K562 (cell line): ENCODE data around the gene SELPLG.

Source experiments
- ATF1 ChIP-seq, 2 experiments: fragments of 450-650 bp in 1 of 2; IDR thresholded peaks; 2 replicates each; pipeline ENCODE4 v1.6.1; 2016; ENCODE audit warnings: missing compliant biosample characterization in 1 of 2, missing genetic modification characterization in 1 of 2
- CEBPB ChIP-seq: fragments of 450-650 bp; IDR thresholded peaks from 2 replicates; pipeline ENCODE4 v1.6.1; 2016; ENCODE audit warnings: missing genetic modification characterization, missing compliant biosample characterization
- FOS ChIP-seq: IDR thresholded peaks from 3 replicates; pipeline ENCODE4 v1.6.1; 2011; ENCODE audit not compliant: insufficient read length; ENCODE audit errors: extremely low read depth
- GATAD2A ChIP-seq: fragments of 450-650 bp; IDR thresholded peaks from 2 replicates; pipeline ENCODE4 v1.6.1; 2017
- HDGF ChIP-seq: fragments of 450-650 bp; IDR thresholded peaks from 2 replicates; pipeline ENCODE4 v1.6.1; 2016
- MAFG ChIP-seq: fragments of 450-650 bp; conservative IDR thresholded peaks from 2 replicates; pipeline ENCODE4 v1.6.1; 2016; ENCODE audit warnings: missing genetic modification characterization, missing compliant biosample characterization
- NFRKB ChIP-seq: fragments of 450-650 bp; IDR thresholded peaks from 2 replicates; pipeline ENCODE4 v1.6.1; 2016; ENCODE audit warnings: low read depth
- SMAD3 ChIP-seq: fragments of 450-650 bp; formaldehyde crosslinking; conservative IDR thresholded peaks from 2 replicates; pipeline ENCODE4 v1.4.0; 2020; ENCODE audit warnings: mild to moderate bottlenecking
- TF ChIP-seq, protein P1 (sequence below): sonication (generic); formaldehyde crosslinking; IDR thresholded peaks from 2 replicates; pipeline ENCODE4 v1.8.0; 2022; ENCODE audit warnings: mild to moderate bottlenecking, missing genetic modification reagents
- TF ChIP-seq, protein P2 (sequence below): sonication (generic); formaldehyde crosslinking; IDR thresholded peaks from 2 replicates; pipeline ENCODE4 v1.5.0; 2020; ENCODE audit warnings: missing genetic modification reagents
- TF ChIP-seq, protein P3 (sequence below): fragments of 250-450 bp; sonication (Bioruptor Pico); IDR thresholded peaks from 2 replicates; pipeline ENCODE4 v1.8.0; 2021; ENCODE audit warnings: moderate library complexity, mild to moderate bottlenecking, inconsistent platforms

DNA sequence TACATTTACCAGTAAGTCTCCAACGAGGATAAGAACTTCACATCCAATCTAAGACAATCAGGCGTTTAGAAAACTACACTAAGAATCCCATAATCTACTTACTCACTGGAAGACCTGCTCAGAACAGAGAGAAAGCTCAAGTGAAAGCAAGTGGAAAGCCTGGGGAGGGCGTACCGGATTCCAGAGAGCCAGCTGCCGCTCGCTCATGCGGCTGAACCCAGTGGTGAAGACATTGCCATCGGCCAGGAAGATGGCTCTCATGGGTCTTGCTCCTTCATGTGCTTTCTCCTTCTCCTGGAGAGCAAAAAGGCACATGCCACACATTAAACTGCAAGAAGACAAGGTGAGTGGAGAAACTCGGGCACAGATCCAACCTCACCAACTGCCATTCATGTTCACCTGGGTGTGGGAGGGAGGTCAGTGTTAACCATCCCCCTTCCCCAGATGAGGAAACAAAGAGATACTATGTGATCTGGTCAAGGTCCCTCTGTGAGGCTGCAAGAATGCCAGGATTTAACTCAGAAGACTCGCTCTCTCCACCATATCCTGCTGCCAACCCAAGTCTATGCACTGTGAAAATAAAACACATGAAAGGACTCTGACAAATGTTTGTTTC lies 23.5 kb upstream of the SELPLG start:
- TF ChIP-seq, protein P1, sequence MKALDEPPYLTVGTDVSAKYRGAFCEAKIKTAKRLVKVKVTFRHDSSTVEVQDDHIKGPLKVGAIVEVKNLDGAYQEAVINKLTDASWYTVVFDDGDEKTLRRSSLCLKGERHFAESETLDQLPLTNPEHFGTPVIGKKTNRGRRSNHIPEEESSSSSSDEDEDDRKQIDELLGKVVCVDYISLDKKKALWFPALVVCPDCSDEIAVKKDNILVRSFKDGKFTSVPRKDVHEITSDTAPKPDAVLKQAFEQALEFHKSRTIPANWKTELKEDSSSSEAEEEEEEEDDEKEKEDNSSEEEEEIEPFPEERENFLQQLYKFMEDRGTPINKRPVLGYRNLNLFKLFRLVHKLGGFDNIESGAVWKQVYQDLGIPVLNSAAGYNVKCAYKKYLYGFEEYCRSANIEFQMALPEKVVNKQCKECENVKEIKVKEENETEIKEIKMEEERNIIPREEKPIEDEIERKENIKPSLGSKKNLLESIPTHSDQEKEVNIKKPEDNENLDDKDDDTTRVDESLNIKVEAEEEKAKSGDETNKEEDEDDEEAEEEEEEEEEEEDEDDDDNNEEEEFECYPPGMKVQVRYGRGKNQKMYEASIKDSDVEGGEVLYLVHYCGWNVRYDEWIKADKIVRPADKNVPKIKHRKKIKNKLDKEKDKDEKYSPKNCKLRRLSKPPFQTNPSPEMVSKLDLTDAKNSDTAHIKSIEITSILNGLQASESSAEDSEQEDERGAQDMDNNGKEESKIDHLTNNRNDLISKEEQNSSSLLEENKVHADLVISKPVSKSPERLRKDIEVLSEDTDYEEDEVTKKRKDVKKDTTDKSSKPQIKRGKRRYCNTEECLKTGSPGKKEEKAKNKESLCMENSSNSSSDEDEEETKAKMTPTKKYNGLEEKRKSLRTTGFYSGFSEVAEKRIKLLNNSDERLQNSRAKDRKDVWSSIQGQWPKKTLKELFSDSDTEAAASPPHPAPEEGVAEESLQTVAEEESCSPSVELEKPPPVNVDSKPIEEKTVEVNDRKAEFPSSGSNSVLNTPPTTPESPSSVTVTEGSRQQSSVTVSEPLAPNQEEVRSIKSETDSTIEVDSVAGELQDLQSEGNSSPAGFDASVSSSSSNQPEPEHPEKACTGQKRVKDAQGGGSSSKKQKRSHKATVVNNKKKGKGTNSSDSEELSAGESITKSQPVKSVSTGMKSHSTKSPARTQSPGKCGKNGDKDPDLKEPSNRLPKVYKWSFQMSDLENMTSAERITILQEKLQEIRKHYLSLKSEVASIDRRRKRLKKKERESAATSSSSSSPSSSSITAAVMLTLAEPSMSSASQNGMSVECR (CRISPR knock-in tag): no peak
- no peak for TF ChIP-seq FOS
- no peak for TF ChIP-seq MAFG (tag)
- TF ChIP-seq SMAD3 (CRISPR knock-in tag): no peak
- TF ChIP-seq CEBPB (tag): no peak
- TF ChIP-seq NFRKB: no peak
- no peak for TF ChIP-seq HDGF
- TF ChIP-seq, protein P2, sequence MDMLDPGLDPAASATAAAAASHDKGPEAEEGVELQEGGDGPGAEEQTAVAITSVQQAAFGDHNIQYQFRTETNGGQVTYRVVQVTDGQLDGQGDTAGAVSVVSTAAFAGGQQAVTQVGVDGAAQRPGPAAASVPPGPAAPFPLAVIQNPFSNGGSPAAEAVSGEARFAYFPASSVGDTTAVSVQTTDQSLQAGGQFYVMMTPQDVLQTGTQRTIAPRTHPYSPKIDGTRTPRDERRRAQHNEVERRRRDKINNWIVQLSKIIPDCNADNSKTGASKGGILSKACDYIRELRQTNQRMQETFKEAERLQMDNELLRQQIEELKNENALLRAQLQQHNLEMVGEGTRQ: no peak
- TF ChIP-seq, protein P3, sequence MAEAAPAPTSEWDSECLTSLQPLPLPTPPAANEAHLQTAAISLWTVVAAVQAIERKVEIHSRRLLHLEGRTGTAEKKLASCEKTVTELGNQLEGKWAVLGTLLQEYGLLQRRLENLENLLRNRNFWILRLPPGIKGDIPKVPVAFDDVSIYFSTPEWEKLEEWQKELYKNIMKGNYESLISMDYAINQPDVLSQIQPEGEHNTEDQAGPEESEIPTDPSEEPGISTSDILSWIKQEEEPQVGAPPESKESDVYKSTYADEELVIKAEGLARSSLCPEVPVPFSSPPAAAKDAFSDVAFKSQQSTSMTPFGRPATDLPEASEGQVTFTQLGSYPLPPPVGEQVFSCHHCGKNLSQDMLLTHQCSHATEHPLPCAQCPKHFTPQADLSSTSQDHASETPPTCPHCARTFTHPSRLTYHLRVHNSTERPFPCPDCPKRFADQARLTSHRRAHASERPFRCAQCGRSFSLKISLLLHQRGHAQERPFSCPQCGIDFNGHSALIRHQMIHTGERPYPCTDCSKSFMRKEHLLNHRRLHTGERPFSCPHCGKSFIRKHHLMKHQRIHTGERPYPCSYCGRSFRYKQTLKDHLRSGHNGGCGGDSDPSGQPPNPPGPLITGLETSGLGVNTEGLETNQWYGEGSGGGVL (CRISPR knock-in tag): no peak
- no peak for TF ChIP-seq GATAD2A
- no peak for TF ChIP-seq ATF1 (CRISPR knock-in tag; IDR thresholded peaks at IDR 0.05)
- TF ChIP-seq ATF1 (tag; IDR thresholded peaks at IDR 0.05): no peak
